HG02610 (cell line): Measurements from ENCODE around the gene DUSP10.

ENCODE experiments used
- ATAC-seq: cut with Tn5 transposase; IDR thresholded peaks from one replicate; pipeline ENCODE4 v1.9.1; 2021; ENCODE audit warnings: mild to moderate bottlenecking, moderate library complexity; ENCODE audit not compliant: unreplicated experiment

Gene DUSP10

DNA sequence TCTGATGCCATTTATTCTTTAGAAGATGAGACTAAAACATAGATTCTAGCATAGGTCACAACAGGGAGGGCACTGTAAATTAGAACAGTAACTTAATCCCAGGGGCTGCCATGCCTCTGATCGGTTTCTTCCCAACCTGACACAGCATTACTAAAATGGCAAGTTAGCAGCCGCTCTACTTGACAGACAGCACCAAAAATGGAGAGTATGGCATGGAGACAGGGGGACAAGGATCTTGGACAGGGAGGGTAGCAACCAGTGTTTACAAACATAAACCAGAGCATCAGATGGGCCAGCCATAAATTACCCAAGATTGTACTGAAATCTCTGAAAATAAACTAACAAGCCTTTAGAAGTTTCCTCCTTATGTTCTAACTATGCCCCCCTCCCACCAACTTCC, 5.9 kb downstream of the DUSP10 start:
- ATAC-seq = no peak

DNA sequence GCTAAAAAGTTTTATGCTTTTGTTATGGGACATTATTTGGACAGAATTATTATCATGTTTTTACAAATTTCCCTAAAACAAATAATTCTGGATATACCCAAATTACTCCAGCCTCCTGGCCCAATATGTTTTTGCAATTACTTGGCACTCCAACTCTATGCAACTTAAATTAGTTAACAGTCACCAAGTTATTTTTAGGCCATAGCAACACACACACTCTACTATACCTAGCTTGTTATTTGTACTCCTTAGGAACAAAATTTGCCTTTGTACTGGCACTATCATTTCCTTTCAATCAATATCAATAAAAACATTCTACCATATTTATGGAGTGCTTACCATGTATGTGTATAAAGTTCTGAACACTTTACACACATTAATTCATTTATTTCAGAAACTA, 7.7 kb downstream of the DUSP10 start:
- no peak for ATAC-seq

DNA sequence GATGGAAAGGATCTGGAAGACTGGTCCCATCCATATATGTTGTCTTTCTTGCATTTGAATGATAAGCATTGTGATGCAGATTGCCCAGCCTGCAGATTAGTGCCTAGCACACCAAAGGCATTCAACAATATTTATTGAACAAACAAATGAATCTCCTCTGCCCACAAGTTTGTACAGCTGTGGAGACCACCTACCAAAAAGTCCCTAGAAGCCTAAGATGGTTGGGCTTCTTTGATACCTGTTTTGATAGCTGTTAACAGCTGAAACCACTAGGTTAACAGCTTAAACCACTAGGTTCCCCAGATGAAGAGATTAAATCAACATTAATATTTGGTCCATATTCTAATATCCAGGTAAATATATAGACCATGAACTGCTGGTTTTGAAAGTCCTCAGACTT, 9.8 kb downstream of the DUSP10 start:
- ATAC-seq = no peak

DNA sequence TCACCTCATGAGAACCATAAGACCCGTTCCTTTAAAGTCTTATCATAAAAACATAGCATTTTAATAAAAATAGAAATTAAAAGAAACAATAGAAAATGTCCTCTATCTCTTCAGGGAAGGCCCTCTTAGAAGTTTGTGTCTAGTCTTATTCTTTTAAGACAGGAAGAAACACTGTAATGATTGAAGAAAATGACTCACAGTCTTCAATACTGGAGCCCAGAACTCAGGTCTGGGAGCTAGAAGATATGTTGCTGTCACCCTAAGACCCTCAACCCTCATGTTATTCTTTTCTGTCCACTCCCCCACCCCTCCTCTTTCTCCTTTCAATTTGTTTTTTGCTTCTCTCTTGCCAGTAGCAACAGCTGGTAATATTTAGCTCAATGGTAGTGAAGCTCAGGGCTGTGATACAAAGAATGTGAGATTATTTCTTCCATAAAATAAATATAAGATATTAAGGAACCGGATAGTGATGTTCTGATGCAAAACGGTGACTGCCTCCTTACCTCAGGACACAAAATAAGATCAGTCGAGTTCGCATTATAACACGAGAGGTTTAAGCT, 12.0 kb downstream of the DUSP10 start:
- no peak for ATAC-seq

DNA sequence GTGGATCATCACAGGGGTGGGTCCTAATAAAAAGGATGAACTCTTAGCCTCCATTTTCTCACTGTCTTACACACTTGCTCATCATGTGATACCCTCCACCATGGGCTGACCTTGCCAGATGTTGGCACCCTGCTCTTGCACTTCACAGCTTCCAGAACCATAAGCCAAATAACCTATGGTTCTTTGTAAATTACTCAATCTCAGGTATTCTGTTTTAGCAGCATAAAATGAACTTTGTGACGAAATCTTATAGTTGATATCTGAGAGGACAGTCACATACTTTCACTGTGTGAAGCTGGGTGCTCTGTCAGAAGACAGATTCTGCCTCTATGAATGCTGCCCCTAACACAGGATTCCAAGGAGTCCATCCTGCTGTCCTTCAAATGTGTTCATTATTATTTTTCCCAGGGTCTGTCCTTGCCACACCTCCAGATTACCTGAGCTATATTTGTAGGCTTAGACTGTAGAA, 13.8 kb downstream of the DUSP10 start:
- no peak for ATAC-seq

DNA sequence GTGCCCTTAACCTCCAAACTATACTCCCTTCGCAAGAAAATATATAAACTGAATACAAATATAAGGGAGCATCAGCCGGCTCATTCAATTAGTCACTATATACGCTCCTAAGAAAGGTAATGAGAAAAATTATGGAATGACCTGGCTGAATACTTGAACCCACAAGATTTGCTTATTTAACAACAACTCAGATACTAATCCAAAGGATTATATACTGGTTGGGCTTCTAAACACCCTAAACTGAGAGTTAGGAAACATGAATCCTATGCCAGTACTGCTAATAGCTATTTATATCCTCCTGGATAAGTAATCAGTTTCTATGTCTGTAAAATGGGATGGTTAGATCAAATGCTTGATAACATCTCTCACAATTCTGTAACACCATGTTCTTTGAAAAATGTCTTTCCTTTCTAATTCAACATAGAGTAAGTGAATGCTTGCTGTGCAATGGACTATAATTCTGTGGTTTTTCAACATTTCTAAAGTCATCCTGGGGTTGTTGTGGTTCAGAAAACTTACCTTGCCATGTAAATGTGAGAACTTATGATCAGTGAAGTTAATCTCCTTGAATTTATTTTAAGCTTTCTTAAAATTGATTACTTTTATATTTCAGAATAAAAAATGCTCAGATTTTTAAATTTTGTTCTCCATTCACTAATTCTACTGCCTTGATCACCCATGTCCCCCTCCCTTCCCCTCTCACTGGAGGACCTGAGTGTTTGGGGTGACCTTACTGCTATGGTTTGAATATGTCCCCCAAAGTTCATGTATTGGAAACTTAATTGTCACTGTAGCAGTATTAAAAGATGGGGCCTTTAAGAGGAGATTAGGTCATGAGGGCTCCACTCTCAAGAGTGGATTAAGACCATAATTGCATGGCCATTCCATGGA, 14.5 kb downstream of the DUSP10 start:
- ATAC-seq = peak; percentile 44

DNA sequence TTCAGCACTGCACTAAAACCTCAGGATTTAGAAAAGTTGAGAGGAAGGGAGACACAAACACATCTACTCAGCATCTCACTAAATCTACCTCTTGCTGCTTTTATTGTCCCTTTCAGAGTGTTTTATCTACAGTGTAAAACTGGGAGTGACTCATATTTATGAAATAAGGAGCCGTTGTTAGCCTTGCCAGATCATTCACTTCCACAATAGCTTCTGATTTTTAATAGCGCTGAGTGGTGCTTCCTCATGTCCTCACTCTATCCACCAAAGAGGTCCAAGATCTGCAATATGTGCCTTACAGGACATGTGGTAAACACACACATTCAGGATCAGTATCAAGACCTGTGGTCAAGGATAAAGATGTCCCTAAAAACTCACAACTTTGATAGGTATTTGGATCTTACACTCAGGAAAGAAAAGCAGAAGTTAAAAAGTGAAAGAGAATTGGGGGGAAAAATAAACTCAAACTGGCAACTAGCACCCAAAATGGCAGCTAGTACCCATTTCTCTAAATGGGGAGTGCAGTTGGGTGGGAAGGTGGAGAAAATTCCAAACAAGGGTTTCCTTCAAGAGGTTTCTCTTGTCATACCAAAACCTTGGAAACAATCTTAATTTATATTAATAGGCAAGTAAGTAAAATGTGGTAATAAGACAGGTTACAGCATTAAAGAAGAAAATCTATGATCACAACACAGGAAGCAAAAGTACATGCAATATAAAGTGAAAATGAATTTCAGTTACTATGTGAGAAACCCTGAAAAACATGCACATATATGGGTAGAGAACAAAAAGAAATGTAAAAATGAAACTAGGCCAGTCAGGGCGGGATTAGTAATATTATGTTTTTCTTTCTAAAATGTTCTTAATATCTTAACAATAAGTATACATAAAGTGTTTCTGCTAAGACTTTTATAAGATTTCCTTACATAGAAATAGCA, 15.9 kb downstream of the DUSP10 start:
- peak; percentile 56 for ATAC-seq

DNA sequence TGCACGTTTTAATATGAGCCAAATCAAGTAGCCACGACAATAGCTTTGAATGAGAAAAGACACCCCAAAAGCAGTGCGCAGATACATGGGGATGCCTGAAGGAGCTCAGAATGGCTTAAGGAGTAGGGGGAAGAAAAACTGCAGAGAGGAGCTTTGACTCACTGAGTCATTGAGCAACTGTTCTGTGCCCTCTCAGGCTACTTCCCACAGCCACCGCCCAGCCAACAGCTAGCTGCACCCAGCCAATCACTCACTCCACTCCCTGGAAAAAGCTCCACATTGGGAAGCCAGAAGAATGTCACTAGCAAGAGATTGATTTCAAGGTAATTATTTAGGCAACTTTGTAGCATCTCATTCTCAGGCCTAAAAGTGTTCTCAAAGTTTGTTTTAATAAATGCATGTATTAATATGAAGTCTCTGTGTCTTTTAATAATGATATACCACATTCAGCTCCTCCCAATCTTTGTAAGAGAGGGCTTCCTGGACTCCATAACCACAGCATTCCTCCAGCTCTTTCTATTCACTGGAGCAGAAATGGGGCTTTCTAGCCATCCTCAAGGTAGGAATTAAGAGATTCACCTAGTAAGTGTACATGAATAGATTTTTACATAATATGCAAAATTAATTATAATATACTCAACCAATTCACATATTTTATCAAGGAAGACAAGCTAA, 16.8 kb downstream of the DUSP10 start:
- ATAC-seq = no peak

DNA sequence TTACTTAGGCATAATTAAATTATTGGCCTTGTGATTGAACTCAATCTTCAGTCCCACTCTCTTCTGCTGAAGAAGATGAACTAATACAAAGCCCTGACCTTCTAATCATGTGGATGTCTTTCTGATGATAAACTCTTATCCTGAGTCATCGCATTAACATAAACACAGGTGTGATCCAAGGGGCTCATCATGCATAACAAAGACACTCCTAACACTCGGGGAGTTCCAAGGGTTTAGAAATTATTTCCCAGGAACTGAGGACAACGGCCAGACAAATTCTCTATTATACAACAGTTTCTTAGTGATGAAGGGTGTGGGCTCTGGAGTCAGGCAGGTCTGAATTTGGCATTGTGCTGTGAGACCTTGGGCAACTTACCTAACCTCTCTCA, 18.0 kb downstream of the DUSP10 start:
- ATAC-seq = no peak

DNA sequence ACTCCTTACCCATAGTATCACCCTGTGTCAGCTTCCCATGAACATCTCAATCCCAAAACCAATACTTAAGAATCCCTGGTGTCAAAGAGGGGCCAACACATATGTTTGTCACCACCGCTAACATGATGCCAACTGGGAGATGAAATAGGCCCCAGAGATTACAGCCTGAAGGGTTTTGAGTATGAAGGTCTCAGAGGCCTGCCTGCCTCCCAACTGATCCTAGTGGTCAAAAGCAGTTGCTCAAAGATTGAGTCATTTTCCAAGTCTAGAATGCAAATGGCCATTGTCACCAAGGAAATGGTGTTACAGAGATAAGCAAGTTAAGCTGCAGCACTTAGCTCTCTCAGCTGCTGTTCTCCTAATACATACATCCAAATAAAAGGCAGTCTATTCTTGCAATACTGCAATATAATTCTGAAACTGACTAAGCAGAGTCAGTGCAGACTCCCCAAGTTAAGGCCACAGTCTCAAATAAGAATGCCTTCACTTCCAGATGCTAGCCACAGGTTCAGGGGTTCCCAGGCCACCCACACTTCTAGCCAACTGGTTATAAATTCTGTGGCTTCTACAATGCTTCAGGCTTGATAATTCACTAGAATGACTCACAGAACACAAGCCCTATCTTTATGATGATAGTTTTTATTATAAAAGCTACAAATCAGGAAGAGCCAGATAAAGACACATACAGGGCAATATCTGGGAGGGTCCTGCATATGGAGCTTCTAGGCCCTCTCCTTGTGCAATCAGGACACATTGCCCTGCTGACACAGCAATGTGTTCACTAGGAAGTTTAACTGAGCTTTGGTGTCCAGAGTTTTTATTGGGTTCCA, 18.7 kb downstream of the DUSP10 start:
- ATAC-seq = peak; percentile 37

DNA sequence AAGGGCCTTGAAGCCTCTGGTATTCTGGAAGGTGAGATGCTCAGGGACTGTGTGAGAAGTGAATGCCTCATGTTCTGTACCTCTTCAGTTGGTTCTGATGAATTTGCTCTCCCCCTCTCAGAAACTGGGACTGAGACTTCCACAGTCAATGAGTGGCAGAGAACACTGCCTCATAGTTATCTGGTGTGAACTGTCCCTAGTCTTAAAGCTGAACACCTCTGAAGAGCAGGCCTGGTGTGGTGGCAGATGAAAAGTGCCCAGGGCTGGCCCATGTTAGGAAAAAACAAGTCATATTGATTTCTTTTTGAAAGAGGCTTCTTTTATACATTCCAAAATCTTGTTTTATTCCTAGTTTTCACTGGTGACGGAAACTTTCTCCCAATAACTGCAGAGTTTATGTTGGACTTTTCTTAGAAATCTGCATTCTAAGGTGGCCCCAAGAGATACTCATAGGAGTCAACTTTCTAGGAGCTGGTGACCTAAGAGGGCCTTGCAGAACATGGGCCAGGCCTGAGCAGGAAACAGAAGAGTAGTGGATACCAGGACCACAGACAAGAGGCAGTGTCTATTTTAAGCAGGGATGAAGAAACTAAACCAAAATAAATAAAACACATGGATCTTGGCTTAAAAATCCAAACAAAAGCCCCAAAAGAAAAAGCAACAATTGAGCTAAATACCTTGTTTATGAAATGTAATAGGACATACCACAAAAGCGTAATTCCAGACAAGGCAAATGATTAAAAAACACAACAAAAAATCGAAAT, 19.5 kb downstream of the DUSP10 start:
- no peak for ATAC-seq

DNA sequence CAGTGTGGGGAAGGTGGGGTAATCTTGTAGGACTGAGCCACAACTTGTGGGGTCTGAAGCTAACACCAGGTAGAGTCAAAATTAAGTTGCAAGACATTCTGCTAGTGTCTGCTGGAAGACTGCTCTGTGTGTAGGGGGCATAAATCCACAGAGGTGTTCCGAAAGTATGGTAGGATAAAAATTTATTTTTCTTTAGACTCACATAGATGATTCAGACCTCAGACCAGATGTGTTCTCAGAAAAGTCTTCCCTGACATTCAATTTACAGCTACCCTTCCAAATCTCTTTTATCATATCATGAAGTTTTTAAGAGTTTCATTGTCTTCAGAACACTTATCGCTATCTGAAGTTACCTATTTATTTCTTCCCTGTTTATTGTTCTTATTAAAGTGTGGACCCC, 21.3 kb downstream of the DUSP10 start:
- no peak for ATAC-seq

DNA sequence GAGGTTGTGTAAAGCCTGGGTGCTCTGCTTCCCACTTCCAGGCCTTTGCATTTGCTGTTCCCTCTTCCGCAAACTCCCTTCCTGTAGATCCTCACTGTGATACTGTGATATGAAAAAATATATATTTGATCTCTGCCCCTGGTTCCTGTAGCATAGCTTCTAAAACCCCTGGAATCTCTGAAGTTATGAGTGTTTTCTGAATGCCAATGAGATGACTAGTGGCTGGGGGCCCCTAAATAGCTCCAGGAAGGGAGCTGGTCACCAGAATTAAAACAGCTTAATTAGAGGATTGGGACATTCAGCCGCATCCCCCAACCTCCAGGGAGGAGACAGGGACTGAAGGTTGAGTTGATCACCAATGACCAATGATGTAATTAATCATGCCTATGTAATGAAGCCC, 21.9 kb downstream of the DUSP10 start:
- ATAC-seq = no peak

DNA sequence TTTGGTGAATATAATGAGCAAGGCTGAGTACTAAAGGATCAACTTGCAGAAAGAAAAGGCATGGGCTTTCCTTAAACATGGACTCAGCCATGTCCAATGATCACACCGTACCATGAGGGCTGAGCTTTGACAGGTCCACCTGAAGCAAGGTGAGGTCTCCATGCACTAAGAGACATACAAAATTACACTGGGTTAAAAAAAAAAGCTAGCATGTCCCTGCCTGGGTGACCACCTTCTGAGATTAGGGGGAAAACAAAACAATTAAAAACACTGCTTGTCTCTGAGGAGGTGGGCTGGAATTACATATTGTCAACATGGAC, 22.7 kb downstream of the DUSP10 start:
- ATAC-seq = no peak

DNA sequence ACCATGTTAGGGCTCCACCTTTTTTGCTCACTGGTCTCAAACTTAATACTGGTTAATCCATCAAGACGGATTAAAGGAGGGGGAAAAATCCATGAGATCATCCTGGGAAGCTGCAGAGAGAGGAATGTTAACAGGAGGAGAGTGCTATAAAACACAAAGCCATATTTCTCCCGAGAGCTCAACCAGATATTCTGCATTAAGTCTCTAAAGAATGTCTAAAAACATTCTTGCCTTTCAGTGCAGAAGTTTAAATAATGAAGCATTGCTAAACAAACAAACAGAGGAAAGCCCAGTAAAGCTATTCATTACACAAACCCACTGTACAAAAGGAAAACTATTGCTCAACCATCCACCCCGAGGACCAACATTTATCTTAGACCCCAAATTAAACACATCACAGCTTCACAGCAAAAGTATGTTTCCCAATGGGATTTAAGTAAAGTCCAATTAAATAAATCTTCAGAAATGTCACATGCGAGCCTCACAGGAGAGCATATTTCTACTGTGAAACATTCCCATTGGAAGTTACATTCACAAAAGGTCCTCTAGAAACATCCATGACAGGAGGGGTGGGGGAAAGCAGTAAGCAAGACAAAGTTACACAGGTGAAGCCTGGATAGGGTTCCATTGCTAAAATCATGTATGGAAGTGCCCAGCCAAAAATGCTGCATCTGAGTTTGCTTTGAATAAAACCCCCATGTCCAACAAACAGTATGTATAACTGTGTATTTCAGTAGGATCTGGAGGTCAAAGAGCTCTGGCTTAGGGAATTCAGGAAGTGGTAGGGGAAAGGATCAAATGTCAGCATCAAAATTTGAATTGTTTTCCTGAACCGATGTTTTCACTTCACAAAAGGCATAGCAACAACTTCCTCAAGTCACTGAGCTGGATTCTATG, 23.3 kb downstream of the DUSP10 start:
- no peak for ATAC-seq

DNA sequence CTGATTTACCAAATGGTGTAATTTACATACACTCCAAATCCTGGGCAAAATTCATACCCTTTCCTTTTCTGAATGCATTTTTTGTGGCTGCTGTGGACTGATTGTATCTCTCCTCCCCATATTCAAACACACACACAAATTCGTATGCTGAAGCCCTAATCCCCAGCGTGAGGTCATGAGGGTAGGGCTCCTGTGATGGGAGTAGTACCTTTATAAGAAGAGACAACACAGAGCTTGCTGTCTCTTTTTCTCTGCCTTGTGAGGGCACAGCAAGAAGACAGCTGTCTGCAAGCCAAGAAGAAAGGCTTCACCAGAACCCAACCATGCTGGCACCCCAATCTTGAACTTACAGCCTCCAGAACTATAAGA, 24.4 kb downstream of the DUSP10 start:
- ATAC-seq = no peak

DNA sequence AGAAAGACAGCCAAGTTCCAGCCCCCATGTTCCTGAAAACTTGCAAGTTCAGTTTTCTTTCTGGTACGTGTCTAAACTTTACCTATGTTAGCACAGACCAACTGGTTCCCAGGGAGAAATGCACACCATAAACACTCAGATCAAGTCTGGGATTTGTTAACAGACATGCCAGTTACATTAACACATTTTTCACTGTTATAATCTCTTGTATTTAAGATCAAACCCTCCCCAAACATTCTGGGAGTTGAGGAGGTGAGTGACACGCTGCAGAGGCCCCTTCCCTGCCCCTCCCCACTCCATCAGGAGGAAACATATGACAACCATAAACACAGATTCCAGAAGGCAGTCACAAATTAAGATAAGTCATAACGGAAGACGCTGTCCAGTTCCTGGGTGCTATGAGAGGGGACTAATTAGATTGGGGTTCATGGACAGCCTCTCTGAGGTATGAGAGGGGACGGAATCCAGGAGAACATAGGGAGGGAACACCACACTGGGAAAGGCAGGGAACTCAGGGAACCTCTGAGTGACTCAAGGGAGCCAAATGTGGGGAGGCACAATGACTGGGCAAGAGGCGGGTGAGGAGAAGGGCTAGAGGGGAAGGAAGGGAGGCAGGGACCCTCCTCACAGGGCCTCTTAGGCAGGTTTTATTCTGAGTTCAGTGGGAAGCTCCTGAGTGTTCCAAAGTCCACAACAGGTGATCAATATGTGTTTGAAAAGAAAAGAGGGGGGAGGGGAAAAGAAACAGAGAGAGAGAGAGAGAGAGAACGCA, 25.0 kb downstream of the DUSP10 start:
- ATAC-seq = no peak
